Measurements from ENCODE around the gene SPPL2B. TPM values are rescaled to one million over a fixed set of nuclear protein-coding genes. Genes with fewer than 3 reads are reported as not detected.

Gene SPPL2B
- total RNA-seq, 1 experiment from 2014 or later, result 76.0 TPM

DNA sequence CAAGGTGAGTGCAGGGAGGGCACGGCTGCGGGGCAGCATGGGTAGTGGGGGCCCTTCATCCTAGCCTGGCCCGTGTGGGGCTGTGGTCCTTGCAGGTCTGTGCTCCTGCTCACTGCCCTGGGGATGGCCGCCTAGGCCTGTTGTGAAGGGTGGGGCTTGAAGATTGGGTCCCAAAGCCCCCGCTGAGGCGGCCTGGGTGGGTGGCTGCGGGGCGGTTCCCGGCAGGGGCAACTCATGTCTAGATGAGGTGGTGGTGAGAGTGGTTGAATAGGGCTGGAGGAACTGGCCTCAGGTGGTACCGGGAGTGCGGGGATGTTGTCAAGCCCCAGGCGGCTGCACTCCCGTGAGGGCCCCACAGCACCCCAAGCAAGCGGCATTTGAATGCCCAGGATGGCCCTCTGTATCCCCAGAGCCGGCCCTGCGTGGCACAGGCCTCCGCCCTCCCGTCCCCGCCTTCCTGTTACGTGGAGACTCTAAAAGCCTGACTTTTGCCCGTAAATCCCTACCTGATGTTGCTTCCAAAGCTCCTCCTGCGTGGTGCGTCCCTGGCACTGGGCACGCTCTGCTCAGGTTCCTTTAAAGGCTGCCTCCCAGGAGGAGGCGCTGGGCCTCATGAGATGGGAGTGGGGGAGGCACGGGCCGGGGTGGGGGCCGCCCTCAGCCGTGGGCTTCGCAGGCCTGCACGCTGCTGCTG is 15.0 kb downstream of the SPPL2B start:
- Histone ChIP-seq H3K27me3 (ENCODE audit: control insufficient read depth, insufficient read depth, low read length) (no peaks in the 10 kb centered on the region), H3K9me3 (ENCODE audit: control insufficient read depth, insufficient read depth, low read depth, low read length) (no peaks in the 10 kb centered on the region), H3K4me1 (ENCODE audit: control insufficient read depth, insufficient read depth, low read length) (no peaks in the 10 kb centered on the region), H3K27ac (ENCODE audit: low read length) (no peak overlapping the region), H3K36me3 (ENCODE audit: control insufficient read depth, insufficient read depth, low read length) (no peaks in the 10 kb centered on the region), H3K4me3 (ENCODE audit: low read depth in 2 of 2, low read length in 2 of 2) (no peak overlapping the region)
- no TSS peak for BruUV-seq (replicated peaks)
- TF ChIP-seq TCF7L2 (IDR thresholded peaks at IDR 0.05; ENCODE audit: low read depth, low read length) (no peak), POLR2AphosphoS5 (IDR thresholded peaks at IDR 0.05; ENCODE audit: low read depth, low read length) (no peak), SIN3A (IDR thresholded peaks at IDR 0.05; ENCODE audit: borderline replicate concordance, insufficient read depth, low read depth, low read length) (no peak)
- TF ChIP-seq, protein P1, sequence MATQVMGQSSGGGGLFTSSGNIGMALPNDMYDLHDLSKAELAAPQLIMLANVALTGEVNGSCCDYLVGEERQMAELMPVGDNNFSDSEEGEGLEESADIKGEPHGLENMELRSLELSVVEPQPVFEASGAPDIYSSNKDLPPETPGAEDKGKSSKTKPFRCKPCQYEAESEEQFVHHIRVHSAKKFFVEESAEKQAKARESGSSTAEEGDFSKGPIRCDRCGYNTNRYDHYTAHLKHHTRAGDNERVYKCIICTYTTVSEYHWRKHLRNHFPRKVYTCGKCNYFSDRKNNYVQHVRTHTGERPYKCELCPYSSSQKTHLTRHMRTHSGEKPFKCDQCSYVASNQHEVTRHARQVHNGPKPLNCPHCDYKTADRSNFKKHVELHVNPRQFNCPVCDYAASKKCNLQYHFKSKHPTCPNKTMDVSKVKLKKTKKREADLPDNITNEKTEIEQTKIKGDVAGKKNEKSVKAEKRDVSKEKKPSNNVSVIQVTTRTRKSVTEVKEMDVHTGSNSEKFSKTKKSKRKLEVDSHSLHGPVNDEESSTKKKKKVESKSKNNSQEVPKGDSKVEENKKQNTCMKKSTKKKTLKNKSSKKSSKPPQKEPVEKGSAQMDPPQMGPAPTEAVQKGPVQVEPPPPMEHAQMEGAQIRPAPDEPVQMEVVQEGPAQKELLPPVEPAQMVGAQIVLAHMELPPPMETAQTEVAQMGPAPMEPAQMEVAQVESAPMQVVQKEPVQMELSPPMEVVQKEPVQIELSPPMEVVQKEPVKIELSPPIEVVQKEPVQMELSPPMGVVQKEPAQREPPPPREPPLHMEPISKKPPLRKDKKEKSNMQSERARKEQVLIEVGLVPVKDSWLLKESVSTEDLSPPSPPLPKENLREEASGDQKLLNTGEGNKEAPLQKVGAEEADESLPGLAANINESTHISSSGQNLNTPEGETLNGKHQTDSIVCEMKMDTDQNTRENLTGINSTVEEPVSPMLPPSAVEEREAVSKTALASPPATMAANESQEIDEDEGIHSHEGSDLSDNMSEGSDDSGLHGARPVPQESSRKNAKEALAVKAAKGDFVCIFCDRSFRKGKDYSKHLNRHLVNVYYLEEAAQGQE (IDR thresholded peaks at IDR 0.05; ENCODE audit: insufficient read depth in 1 of 2, low read depth in 2 of 2, low read length in 1 of 2), result no peak
- TF ChIP-seq, protein P2, sequence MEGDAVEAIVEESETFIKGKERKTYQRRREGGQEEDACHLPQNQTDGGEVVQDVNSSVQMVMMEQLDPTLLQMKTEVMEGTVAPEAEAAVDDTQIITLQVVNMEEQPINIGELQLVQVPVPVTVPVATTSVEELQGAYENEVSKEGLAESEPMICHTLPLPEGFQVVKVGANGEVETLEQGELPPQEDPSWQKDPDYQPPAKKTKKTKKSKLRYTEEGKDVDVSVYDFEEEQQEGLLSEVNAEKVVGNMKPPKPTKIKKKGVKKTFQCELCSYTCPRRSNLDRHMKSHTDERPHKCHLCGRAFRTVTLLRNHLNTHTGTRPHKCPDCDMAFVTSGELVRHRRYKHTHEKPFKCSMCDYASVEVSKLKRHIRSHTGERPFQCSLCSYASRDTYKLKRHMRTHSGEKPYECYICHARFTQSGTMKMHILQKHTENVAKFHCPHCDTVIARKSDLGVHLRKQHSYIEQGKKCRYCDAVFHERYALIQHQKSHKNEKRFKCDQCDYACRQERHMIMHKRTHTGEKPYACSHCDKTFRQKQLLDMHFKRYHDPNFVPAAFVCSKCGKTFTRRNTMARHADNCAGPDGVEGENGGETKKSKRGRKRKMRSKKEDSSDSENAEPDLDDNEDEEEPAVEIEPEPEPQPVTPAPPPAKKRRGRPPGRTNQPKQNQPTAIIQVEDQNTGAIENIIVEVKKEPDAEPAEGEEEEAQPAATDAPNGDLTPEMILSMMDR (IDR thresholded peaks at IDR 0.05), result no peak
- in situ Hi-C loops (cut with HindIII; ENCODE audit: low pct_unique_long_range_greater_than_20kb, low sequenced_read_pairs), result no loop called here
- ChIA-PET POLR2A (no interaction called here), CTCF (no interaction called here)
- ATAC-seq, result no peak
- intact Hi-C loops (cut with micrococcal nuclease; ENCODE audit: unreplicated experiment), result no loop called here
- DNase-seq (ENCODE audit: low read depth, low spot score), result no peak

DNA sequence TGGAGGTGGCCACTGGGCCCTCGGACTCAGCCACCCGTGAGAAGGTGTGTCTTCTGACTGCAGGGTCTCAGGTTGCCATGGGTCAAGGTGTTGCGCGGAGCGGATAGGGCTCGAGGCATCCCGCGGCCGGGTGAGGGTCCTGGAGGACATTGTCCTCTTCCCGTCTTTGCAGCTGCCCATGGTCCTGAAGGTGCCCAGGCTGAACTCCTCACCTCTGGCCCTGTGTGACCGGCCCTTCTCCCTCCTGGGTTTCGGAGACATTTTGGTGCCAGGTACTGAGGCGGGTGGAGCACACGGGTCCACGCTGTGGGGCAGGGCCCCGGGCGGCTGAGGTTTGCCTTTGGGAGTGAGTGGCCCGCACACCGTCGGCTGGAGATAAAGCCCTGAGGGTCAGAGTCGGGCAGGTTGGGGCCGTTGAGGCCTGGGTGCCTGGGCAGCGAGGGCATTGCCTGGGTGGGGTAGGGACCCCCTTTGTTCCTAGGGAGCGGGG is 15.9 kb downstream of the SPPL2B start:
- H3K4me1 ChIP-seq (ENCODE audit: control insufficient read depth, insufficient read depth, low read length), result no peaks in the 10 kb centered on the region
- no peaks in the 10 kb centered on the region for H3K9me3 ChIP-seq (ENCODE audit: control insufficient read depth, insufficient read depth, low read depth, low read length)
- ChIA-PET POLR2A (no interaction called here), CTCF (no interaction called here)
- in situ Hi-C loops (cut with HindIII; ENCODE audit: low pct_unique_long_range_greater_than_20kb, low sequenced_read_pairs), result no loop called here
- no peak overlapping the region for H3K27ac ChIP-seq (ENCODE audit: low read length)
- no peak for TF ChIP-seq SIN3A (IDR thresholded peaks at IDR 0.05; ENCODE audit: borderline replicate concordance, insufficient read depth, low read depth, low read length)
- TF ChIP-seq TCF7L2 (IDR thresholded peaks at IDR 0.05; ENCODE audit: low read depth, low read length), result no peak
- TF ChIP-seq, protein P1 (IDR thresholded peaks at IDR 0.05; ENCODE audit: insufficient read depth in 1 of 2, low read depth in 2 of 2, low read length in 1 of 2), result 0 out of 4 replicates have a peak, but pooled peaks of 1 of the 2 experiments have one; percentile 18
- no peak for DNase-seq (ENCODE audit: low read depth, low spot score)
- intact Hi-C loops (cut with micrococcal nuclease; ENCODE audit: unreplicated experiment), result no loop called here
- no TSS peak for BruUV-seq (replicated peaks)
- H3K4me3 ChIP-seq (ENCODE audit: low read depth in 2 of 2, low read length in 2 of 2), result no peak overlapping the region
- no peak for ATAC-seq
- no peaks in the 10 kb centered on the region for H3K27me3 ChIP-seq (ENCODE audit: control insufficient read depth, insufficient read depth, low read length)
- H3K36me3 ChIP-seq (ENCODE audit: control insufficient read depth, insufficient read depth, low read length), result no peaks in the 10 kb centered on the region

All from Panc1 (cell line).